Esophagus muscularis mucosa (tissue), 4 donors: Measurements from ENCODE around the gene RHBDD3.

Experiments
- EP300 ChIP-seq: sonication (generic); formaldehyde crosslinking; IDR thresholded peaks from one replicate; pipeline ENCODE4 v1.6.1; 2017; ENCODE audit warnings: antibody characterized with exemption
- POLR2A ChIP-seq: fragments of 450-650 bp; IDR thresholded peaks from one replicate; pipeline ENCODE4 v1.6.1; 2017; ENCODE audit warnings: antibody characterized with exemption, moderate library complexity, mild to moderate bottlenecking, low read depth
- POLR2AphosphoS5 ChIP-seq, 2 donors: sonication (generic); formaldehyde crosslinking; IDR thresholded peaks; one replicate each; pipeline ENCODE4 v1.6.1; 2017; ENCODE audit warnings: antibody characterized with exemption in 2 of 2
- TF ChIP-seq, protein P1 (sequence below), 3 experiments: fragments of 200-600 bp in 2 of 3; fragments of 450-650 bp in 1 of 3; sonication (generic) in 2 of 3; IDR thresholded peaks; one replicate each; pipeline ENCODE4 v1.5.1; 2017 to 2019; ENCODE audit warnings: antibody characterized with exemption in 3 of 3, mild to moderate bottlenecking in 2 of 3, moderate library complexity in 1 of 3

DNA sequence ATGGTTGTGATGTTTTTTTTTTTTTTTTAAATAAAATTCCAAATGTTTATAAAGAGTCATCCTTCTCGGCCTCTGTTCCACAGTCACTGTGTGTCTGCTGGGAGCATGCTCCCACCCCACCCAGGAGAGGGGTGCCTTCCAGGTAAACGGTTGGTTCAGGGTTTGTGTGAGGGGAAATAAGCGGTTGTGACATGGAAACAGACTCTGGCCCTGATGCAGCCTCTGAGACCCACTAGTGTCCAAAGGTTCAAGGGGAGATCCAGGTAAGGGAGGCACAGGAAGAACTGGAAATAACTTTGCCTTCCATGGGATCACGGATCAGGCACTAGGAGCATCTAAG is 32.7 kb upstream of the RHBDD3 start:
- TF ChIP-seq, protein P1, sequence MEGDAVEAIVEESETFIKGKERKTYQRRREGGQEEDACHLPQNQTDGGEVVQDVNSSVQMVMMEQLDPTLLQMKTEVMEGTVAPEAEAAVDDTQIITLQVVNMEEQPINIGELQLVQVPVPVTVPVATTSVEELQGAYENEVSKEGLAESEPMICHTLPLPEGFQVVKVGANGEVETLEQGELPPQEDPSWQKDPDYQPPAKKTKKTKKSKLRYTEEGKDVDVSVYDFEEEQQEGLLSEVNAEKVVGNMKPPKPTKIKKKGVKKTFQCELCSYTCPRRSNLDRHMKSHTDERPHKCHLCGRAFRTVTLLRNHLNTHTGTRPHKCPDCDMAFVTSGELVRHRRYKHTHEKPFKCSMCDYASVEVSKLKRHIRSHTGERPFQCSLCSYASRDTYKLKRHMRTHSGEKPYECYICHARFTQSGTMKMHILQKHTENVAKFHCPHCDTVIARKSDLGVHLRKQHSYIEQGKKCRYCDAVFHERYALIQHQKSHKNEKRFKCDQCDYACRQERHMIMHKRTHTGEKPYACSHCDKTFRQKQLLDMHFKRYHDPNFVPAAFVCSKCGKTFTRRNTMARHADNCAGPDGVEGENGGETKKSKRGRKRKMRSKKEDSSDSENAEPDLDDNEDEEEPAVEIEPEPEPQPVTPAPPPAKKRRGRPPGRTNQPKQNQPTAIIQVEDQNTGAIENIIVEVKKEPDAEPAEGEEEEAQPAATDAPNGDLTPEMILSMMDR (IDR thresholded peaks at IDR 0.05): no peak
- TF ChIP-seq POLR2A: no peak
- TF ChIP-seq EP300: no peak
- no peak for TF ChIP-seq POLR2AphosphoS5 (IDR thresholded peaks at IDR 0.05)
